Esophagus squamous epithelium (tissue), 5 donors: ENCODE measurements around the gene SLC2A5. TPM values are rescaled to one million over a fixed set of nuclear protein-coding genes. Genes with fewer than 3 reads are reported as not detected.

Experiments
- DNase-seq: peaks from one replicate; lab custom pipeline; 2025; lab: John Stamatoyannopoulos, UW
- H3K27ac ChIP-seq, 4 donors: fragments of 200-600 bp; sonication (generic); one replicate each; pipeline ENCODE4 v1.5.1; 2016 to 2019; ENCODE audit warnings: mild to moderate bottlenecking in 1 of 4
- H3K27me3 ChIP-seq, 4 donors: fragments of 200-600 bp; sonication (generic); 1 replicate in 3 of 4; 2 replicates in 1 of 4; pipeline versions ENCODE4 v1.5.1 to v1.6.0; 2017 to 2021; ENCODE audit warnings: antibody characterized with exemption in 1 of 4
- H3K36me3 ChIP-seq, 3 donors: fragments of 200-600 bp; sonication (generic); one replicate each; pipeline ENCODE4 v1.5.1; 2016 to 2019
- H3K4me1 ChIP-seq, 3 donors: fragments of 200-600 bp; sonication (generic); one replicate each; pipeline ENCODE4 v1.5.1; 2017 to 2019
- H3K4me3 ChIP-seq, 4 donors: fragments of 200-600 bp; sonication (generic); 1 replicate in 3 of 4; 2 replicates in 1 of 4; pipeline ENCODE4 v1.5.1; 2016 to 2019; ENCODE audit warnings: mild to moderate bottlenecking in 2 of 4, moderate library complexity in 1 of 4
- H3K9me3 ChIP-seq, 3 donors: fragments of 200-600 bp; sonication (generic); one replicate each; pipeline ENCODE4 v1.5.1; 2016 to 2019
- POLR2A ChIP-seq, 4 donors: fragments of 450-650 bp; IDR thresholded peaks; one replicate each; pipeline ENCODE4 v1.6.1; 2017; ENCODE audit warnings: antibody characterized with exemption in 4 of 4, mild to moderate bottlenecking in 4 of 4, moderate library complexity in 3 of 4
- WGBS, 2 donors: methylation state at CpG; one replicate each; pipeline ENCODE4 v1.1.5; 2018; 5-methylcytosine and 5-hydroxymethylcytosine counted together
- intact Hi-C: fragments of 100-400 bp; cut with DNase I; formaldehyde crosslinking; loops from one replicate; pipeline ENCODE4 v1.15.0; 2022
- total RNA-seq, 4 donors: library from RNA; depleted of rRNA; stranded (reverse); fragments of >200 nt; gene quantifications; one replicate each; pipeline ENCODE4 v1.1.0, GENCODE V29; 2016
- TF ChIP-seq, protein P1 (sequence below), 6 experiments: fragments of 450-650 bp in 4 of 6; fragments of 200-600 bp in 2 of 6; sonication (generic) in 2 of 6; IDR thresholded peaks; one replicate each; pipeline ENCODE4 v1.5.1; 2016 to 2019; ENCODE audit warnings: antibody characterized with exemption in 6 of 6, mild to moderate bottlenecking in 4 of 6, moderate library complexity in 4 of 6
- donor health status: DM: yes; HTN: yes; CAD: no.

SLC2A5 gene
- total RNA-seq, 4 donors from 2014 or later: 1.9 to 7.1 (median 4.2) TPM

DNA sequence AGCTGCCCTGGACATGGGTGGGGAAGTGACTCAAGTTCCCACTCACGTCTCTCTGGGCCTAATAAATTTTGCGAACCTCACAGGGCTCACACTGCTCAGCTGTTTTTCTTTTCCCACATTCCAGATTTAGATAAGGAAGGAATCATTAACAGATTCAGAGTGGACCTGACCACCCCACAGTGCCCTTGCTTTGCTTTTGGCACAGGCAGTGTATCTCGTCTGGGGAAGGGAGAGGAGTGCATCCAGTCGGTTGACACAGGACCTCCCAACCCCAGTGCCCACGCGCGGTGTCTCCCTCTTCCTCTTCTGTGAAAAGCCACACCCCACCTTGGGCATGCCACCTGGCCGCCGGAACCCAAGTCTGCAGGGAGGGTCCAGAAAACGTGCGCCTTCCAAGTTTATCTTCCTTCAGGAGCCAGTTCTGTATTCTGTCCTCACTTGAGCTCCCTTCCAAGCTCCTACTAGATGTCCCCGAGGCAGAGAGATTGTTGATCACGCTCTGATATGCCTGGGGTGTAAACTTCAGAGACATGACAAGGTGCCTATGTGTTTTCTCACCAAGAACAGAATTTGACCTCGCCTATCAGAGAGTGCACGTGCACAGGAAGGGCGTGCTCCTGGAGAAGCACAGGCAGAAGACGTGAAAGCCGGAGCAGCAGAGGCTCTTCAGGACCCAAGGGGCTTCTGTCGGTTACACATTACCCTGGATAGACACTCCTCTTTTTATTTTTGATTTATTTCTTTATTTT lies 9.5 kb upstream of the SLC2A5 start:
- no peaks in the 10 kb centered on the region for H3K27me3 ChIP-seq
- H3K36me3 ChIP-seq: no peaks in the 10 kb centered on the region
- no peak for DNase-seq
- no peak for TF ChIP-seq POLR2A (IDR thresholded peaks at IDR 0.05)
- TF ChIP-seq, protein P1, sequence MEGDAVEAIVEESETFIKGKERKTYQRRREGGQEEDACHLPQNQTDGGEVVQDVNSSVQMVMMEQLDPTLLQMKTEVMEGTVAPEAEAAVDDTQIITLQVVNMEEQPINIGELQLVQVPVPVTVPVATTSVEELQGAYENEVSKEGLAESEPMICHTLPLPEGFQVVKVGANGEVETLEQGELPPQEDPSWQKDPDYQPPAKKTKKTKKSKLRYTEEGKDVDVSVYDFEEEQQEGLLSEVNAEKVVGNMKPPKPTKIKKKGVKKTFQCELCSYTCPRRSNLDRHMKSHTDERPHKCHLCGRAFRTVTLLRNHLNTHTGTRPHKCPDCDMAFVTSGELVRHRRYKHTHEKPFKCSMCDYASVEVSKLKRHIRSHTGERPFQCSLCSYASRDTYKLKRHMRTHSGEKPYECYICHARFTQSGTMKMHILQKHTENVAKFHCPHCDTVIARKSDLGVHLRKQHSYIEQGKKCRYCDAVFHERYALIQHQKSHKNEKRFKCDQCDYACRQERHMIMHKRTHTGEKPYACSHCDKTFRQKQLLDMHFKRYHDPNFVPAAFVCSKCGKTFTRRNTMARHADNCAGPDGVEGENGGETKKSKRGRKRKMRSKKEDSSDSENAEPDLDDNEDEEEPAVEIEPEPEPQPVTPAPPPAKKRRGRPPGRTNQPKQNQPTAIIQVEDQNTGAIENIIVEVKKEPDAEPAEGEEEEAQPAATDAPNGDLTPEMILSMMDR (IDR thresholded peaks at IDR 0.05): no peak
- H3K27ac ChIP-seq: peak overlapping the region; percentile 59 to 87 (median 76)
- peaks cover 32 to 100% (median 49%) of the 10 kb centered on the region in 3 donors for H3K4me1 ChIP-seq
- WGBS, 2 donors: 33 to 43% methylated on average over 17 to 19 of the region's 19 CpGs
- H3K9me3 ChIP-seq: no peaks in the 10 kb centered on the region
- no peak overlapping the region for H3K4me3 ChIP-seq
- intact Hi-C loops: no loop called here

- Histone ChIP-seq H3K9me3 (no peaks in the 10 kb centered on the region), H3K36me3 (no peaks in the 10 kb centered on the region), H3K4me3 (no peak overlapping the region), H3K4me1 (peaks cover 27 to 100% (median 51%) of the 10 kb centered on the region in 3 donors), H3K27me3 (no peaks in the 10 kb centered on the region), H3K27ac (peak overlapping the region; percentile 2 to 87 (median 76))
- DNase-seq: no peak
- TF ChIP-seq, protein P1 (IDR thresholded peaks at IDR 0.05): no peak
- intact Hi-C loops: no loop called here
- WGBS, 2 donors: 50 to 53% methylated on average over 7 to 9 of the region's 9 CpGs
Observed at GRCh38 chr1:9078015-9078751, 8.7 kb upstream of the SLC2A5 start.

DNA sequence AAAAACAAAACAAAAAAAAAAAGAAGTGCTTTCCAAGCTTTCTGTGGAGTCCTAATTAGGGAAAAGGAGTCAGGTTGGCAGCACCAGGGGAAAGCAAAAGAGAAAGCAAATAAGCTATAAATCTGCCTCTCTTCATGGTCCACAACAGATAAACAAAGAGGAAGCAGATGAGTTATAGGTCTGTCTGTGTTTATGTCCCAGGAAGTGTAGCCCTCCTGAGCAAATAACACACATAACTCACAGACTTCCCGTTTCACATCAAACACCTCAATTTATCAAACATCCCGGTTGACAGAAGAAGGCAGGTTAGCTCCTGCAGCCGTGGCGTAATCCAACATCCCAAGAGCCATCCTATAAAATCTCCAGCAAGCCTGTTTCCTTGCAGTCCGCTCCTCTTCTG lies 5.6 kb upstream of the SLC2A5 start:
- intact Hi-C loops: no loop called here
- WGBS, 2 donors: 17 to 25% methylated on average over 5 of the region's 5 CpGs
- Histone ChIP-seq H3K9me3 (no peaks in the 10 kb centered on the region), H3K4me1 (peaks cover 21 to 95% (median 50%) of the 10 kb centered on the region in 3 donors), H3K27ac (peak overlapping the region; percentile 26 to 65 (median 48)), H3K27me3 (no peaks in the 10 kb centered on the region), H3K36me3 (no peaks in the 10 kb centered on the region), H3K4me3 (no peak overlapping the region)
- no peak for DNase-seq
- no peak for TF ChIP-seq POLR2A (IDR thresholded peaks at IDR 0.05)
- TF ChIP-seq, protein P1 (IDR thresholded peaks at IDR 0.05): no peak

DNA sequence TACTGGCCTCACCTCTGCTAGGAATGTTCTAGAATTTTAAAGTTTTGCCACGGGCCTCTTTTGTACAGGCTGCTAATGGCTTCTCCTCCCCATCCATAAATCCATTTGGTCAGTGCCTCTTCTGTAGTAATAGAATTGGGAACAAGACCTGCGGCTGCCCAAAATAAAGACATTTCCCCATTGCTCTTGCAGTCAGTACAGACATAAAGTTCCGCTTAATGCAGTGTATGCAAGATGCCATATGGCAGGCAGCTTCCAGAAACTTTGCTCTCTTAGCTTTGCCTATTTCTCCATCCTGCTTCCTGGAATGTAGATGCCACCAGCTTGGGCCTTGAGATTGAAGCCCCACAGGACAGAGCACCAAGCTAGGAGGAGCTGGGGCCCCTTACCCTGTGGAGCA lies 3.7 kb upstream of the SLC2A5 start:
- WGBS, 2 donors: 80 to 89% methylated on average over 3 of the region's 3 CpGs
- no peak for TF ChIP-seq POLR2A (IDR thresholded peaks at IDR 0.05)
- TF ChIP-seq, protein P1 (IDR thresholded peaks at IDR 0.05): no peak
- no peaks in the 10 kb centered on the region for H3K9me3 ChIP-seq
- DNase-seq: no peak
- peaks cover 23 to 95% (median 59%) of the 10 kb centered on the region in 3 donors for H3K4me1 ChIP-seq
- H3K4me3 ChIP-seq: no peak overlapping the region
- no peaks in the 10 kb centered on the region for H3K36me3 ChIP-seq
- H3K27me3 ChIP-seq: no peaks in the 10 kb centered on the region
- H3K27ac ChIP-seq: no peak overlapping the region
- intact Hi-C loops: no loop called here
